Progenitor cell of endocrine pancreas (in vitro differentiated cells): ENCODE measurements around the gene ABCG5. TPM values are rescaled to one million over a fixed set of nuclear protein-coding genes. Genes with fewer than 3 reads are reported as not detected.

Source experiments
- DNase-seq: peaks from one replicate; pipeline ENCODE4 v3.0.0; 2021; ENCODE audit warnings: low spot score; ENCODE audit not compliant: unreplicated experiment
- H3K27ac Mint-ChIP-seq: 2 replicates; pipeline ENCODE4 v1.8.0; 2021; ENCODE audit warnings: mild to moderate bottlenecking, moderate library complexity, mixed read lengths
- H3K27me3 Mint-ChIP-seq: 2 replicates; pipeline ENCODE4 v1.8.0; 2021; ENCODE audit warnings: mixed read lengths
- H3K36me3 Mint-ChIP-seq: 2 replicates; pipeline ENCODE4 v1.8.0; 2022; ENCODE audit warnings: mixed read lengths; ENCODE audit not compliant: insufficient read depth
- H3K4me1 Mint-ChIP-seq: 2 replicates; pipeline ENCODE4 v1.8.0; 2021; ENCODE audit warnings: low read depth, mixed read lengths
- H3K4me3 Mint-ChIP-seq: 2 replicates; pipeline ENCODE4 v1.8.0; 2021; ENCODE audit warnings: low read depth, mild to moderate bottlenecking, moderate library complexity, mixed read lengths
- H3K9me3 Mint-ChIP-seq: 2 replicates; pipeline ENCODE4 v1.8.0; 2021; ENCODE audit warnings: low read depth, mixed read lengths
- total RNA-seq: library from RNA; stranded (reverse); gene quantifications from 2 replicates; pipeline ENCODE4 v1.2.1, GENCODE V29; 2021
- TF ChIP-seq, protein P1 (sequence below): fragments of 200-600 bp; sonication (generic); IDR thresholded peaks from one replicate; pipeline ENCODE4 v1.5.0; 2021; ENCODE audit warnings: antibody characterized with exemption, mild to moderate bottlenecking; ENCODE audit not compliant: unreplicated experiment

ABCG5 gene
- total RNA-seq, 1 donor from 2014 or later: not detected

DNA sequence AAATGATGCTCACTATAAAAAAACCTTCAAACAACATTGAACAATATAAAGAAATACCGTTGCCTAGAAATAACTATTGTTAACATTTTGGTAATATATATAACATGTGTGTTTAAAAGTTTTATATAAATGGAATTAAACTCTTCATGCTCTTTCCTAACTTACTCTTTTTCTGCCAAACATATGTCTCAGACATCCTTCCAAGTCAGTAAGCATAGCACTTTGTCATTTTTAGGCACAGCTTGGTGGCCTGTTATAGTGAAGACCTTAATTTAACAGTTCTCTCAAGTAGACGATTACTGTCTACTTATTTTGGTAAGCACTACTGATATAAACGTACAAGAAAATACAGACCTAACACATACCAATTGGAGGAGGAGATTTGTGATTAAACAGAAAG lies 23.9 kb downstream of the ABCG5 start:
- no peaks in the 10 kb centered on the region for H3K27me3 Mint-ChIP-seq
- no peaks in the 10 kb centered on the region for H3K4me1 Mint-ChIP-seq
- H3K4me3 Mint-ChIP-seq: no peak overlapping the region
- DNase-seq: no peak
- peaks cover 2% of the 10 kb centered on the region for H3K9me3 Mint-ChIP-seq
- no peak overlapping the region for H3K27ac Mint-ChIP-seq
- TF ChIP-seq, protein P1, sequence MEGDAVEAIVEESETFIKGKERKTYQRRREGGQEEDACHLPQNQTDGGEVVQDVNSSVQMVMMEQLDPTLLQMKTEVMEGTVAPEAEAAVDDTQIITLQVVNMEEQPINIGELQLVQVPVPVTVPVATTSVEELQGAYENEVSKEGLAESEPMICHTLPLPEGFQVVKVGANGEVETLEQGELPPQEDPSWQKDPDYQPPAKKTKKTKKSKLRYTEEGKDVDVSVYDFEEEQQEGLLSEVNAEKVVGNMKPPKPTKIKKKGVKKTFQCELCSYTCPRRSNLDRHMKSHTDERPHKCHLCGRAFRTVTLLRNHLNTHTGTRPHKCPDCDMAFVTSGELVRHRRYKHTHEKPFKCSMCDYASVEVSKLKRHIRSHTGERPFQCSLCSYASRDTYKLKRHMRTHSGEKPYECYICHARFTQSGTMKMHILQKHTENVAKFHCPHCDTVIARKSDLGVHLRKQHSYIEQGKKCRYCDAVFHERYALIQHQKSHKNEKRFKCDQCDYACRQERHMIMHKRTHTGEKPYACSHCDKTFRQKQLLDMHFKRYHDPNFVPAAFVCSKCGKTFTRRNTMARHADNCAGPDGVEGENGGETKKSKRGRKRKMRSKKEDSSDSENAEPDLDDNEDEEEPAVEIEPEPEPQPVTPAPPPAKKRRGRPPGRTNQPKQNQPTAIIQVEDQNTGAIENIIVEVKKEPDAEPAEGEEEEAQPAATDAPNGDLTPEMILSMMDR: no peak
- H3K36me3 Mint-ChIP-seq: peaks cover 3% of the 10 kb centered on the region

DNA sequence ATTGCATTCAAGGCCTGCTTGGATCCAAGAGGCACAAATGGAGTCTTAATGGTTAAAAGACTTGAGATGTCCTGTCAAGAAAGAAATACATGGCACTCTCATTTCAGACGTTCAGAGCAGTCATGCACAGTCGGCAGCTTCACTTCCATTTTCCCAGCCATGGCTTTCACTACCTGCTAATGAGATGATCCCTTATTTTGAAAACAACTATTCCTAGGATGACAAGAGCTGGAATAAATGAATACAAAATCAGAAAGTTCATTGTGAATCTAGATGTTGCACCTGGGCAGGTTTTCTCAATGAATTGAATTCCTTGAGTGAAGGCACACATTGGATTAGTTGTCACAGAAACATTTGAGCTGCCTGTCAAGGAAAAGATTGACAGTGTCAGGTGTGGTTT lies 25.7 kb downstream of the ABCG5 start:
- TF ChIP-seq, protein P1: no peak
- Mint-ChIP-seq H3K9me3 (peaks cover 2% of the 10 kb centered on the region), H3K27ac (no peak overlapping the region), H3K27me3 (no peaks in the 10 kb centered on the region), H3K4me3 (no peak overlapping the region), H3K36me3 (peaks cover 3% of the 10 kb centered on the region), H3K4me1 (no peaks in the 10 kb centered on the region)
- DNase-seq: no peak

DNA sequence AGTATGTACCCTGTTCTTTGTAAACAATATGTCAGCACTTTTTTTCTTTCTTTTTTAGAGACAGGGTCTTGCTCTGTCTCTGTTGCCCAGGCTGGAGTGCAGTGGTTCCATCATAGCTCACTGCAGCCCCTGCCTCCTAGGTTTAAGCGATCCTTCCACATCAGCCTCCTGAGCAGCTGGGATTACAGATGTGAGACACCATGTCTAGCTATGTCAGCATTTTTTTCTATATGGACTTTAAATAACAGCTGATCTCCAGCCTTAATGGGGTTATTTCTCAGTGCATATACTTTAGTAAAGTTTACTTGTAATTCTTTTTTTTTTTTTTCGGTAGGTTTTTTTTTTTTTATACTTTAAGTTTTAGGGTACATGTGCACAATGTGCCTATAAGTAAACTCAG lies 26.6 kb downstream of the ABCG5 start:
- Mint-ChIP-seq H3K4me3 (no peak overlapping the region), H3K4me1 (peaks cover 2% of the 10 kb centered on the region), H3K36me3 (peaks cover 5% of the 10 kb centered on the region), H3K27ac (no peak overlapping the region), H3K27me3 (no peaks in the 10 kb centered on the region), H3K9me3 (peaks cover 2% of the 10 kb centered on the region)
- TF ChIP-seq, protein P1: no peak
- DNase-seq: no peak

DNA sequence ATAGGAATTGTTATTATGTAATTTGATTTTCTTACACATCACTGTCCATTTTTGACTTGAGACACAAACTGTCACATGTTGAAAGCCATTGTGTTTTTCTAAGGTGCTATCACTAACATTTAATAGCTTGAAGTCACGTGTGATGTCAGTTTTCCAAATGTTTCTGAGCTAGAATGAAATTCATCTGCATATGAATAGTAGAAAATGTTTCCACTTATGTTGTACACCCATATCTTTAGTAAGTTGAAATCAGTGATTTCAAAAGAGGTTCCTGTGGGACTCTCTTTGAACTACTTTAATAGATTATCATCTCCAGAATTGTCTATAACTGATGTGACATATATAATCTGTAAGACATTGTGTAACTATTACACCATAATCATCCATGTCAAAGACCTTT lies 27.8 kb downstream of the ABCG5 start:
- Mint-ChIP-seq H3K4me3 (no peak overlapping the region), H3K9me3 (peaks cover 2% of the 10 kb centered on the region), H3K4me1 (peaks cover 9% of the 10 kb centered on the region), H3K36me3 (peaks cover 5% of the 10 kb centered on the region), H3K27ac (no peak overlapping the region), H3K27me3 (no peaks in the 10 kb centered on the region)
- TF ChIP-seq, protein P1: no peak
- no peak for DNase-seq

DNA sequence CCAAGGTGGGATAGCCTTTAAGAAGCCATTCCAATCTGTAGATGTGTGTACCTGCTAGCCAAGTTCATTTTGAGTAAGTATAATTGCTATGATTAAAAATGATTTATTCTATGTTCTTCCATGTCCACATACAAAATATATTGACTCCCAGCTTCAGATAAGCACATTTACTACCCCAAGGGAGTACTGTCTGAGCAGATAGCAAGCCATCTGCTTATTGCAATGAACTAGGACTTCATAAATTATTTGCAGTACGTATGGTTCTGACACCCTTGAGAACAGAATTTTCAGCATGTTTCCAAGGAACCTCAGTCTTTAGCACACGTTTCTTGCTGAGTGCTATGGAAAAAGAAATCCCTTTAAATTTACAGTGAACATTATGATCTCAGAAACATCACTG lies 28.2 kb downstream of the ABCG5 start:
- H3K36me3 Mint-ChIP-seq: peaks cover 6% of the 10 kb centered on the region
- TF ChIP-seq, protein P1: no peak
- no peak overlapping the region for H3K27ac Mint-ChIP-seq
- no peak for DNase-seq
- H3K4me3 Mint-ChIP-seq: no peak overlapping the region
- H3K4me1 Mint-ChIP-seq: peaks cover 9% of the 10 kb centered on the region
- no peaks in the 10 kb centered on the region for H3K9me3 Mint-ChIP-seq
- no peaks in the 10 kb centered on the region for H3K27me3 Mint-ChIP-seq
